Pancreas (tissue), 10 donors: ENCODE measurements around the gene IL4R. TPM values are rescaled to one million over a fixed set of nuclear protein-coding genes. Genes with fewer than 3 reads are reported as not detected.
A peak's percentile ranks its signal among the peaks of the same experiment; 100 is the strongest.

Experiments
- ATAC-seq, 4 donors: fragments of 200-7000 bp; cut with Tn5 transposase; one replicate each; pipeline versions ENCODE4 v1.8.0 to v1.9.1; 2020; ENCODE audit warnings: mild to moderate bottlenecking in 4 of 4, moderate library complexity in 4 of 4
- DNase-seq, 6 donors: peaks; one replicate each; pipeline ENCODE4 v3.0.0-alpha.2; 2020
- FAIRE-seq: peaks from 2 replicates; lab custom pipeline; 2012; peaks lifted over from hg19 to GRCh38; lab: Jason Lieb, UNC
- H3K27ac ChIP-seq, 4 donors: fragments of 200-600 bp; sonication (generic); 1 replicate in 3 of 4; 2 replicates in 1 of 4; pipeline versions ENCODE4 v1.5.0 to v1.8.0; 2020
- H3K27me3 ChIP-seq, 4 donors: fragments of 200-600 bp; one replicate each; pipeline ENCODE4 v1.8.0; 2021
- H3K36me3 ChIP-seq, 3 donors: fragments of 200-600 bp; sonication (generic) in 1 of 3; one replicate each; pipeline versions ENCODE4 v1.5.0 to v1.8.0; 2020 to 2021
- H3K4me1 ChIP-seq, 3 donors: fragments of 200-600 bp; one replicate each; pipeline ENCODE4 v1.8.0; 2021
- H3K4me3 ChIP-seq, 4 donors: fragments of 200-600 bp; sonication (generic) in 2 of 4; one replicate each; pipeline versions ENCODE4 v1.5.0 to v1.8.0; 2020 to 2021
- H3K9me3 ChIP-seq, 4 donors: fragments of 200-600 bp; one replicate each; pipeline ENCODE4 v1.8.0; 2021
- WGBS, 2 donors: extraction: QIAGEN DNeasy Blood & Tissue Kit; methylation state at CpG; one replicate each; pipeline ENCODE4 v1.1.7; 2013; 5-methylcytosine and 5-hydroxymethylcytosine counted together
- intact Hi-C, 3 donors: fragments of 100-400 bp; cut with DNase I; formaldehyde crosslinking; loops; one replicate each; pipeline versions ENCODE4 v1.11.1 to v1.14.2; 2022
- polyA plus RNA-seq, 2 donors: library from polyadenylated mRNA; stranded (reverse); fragments of 200-250 nt; gene quantifications; one replicate each; pipeline ENCODE4 v1.2.3, GENCODE V29; 2013
- total RNA-seq, 6 donors: library from RNA; stranded (reverse); fragmentation: NEBNext Ultra II Directional in 4 of 6; extraction: Animal tissue kit (Norgen Biotek cat#: 25700) in 4 of 6; gene quantifications; one replicate each; pipeline versions ENCODE4 v1.2.1 to v1.2.4, GENCODE V29; 2021 to 2023
- TF ChIP-seq, protein P1 (sequence below), 4 donors: fragments of 200-600 bp; sonication (generic) in 3 of 4; IDR thresholded peaks; one replicate each; pipeline versions ENCODE4 v1.5.0 to v1.8.0; 2021; ENCODE audit warnings: antibody characterized with exemption in 4 of 4
- donor health status: healthy with polysubstance abuse.
- donor health status: DM: no; HTN: no; CAD: no; lungs with moderate emphysema.
- donor health status: DM: no; HTN: no; CAD: no.
- donor health status: control.
- donor health status: control.
- donor health status: Bipolar disorder and iron deficiency.
- donor health status: DM: yes; HTN: yes; CAD: no.
- donor health status: DM: no; HTN: no; CAD: no.
- donor health status: DM: no; HTN: no; CAD: no.
- donor health status: DM: yes; HTN: yes; CAD: no.

The IL4R gene
- total and polyA plus RNA-seq, 8 donors, result 16.0 to 58.7 (median 30.3) TPM

- 79 to 87% methylated on average over 13 of the region's 13 CpGs for WGBS, 2 donors
- ATAC-seq (no peak), FAIRE-seq (no peak)
Measured at GRCh38 chr16:27323781-27324561, 10.2 kb downstream of the IL4R start.

DNA sequence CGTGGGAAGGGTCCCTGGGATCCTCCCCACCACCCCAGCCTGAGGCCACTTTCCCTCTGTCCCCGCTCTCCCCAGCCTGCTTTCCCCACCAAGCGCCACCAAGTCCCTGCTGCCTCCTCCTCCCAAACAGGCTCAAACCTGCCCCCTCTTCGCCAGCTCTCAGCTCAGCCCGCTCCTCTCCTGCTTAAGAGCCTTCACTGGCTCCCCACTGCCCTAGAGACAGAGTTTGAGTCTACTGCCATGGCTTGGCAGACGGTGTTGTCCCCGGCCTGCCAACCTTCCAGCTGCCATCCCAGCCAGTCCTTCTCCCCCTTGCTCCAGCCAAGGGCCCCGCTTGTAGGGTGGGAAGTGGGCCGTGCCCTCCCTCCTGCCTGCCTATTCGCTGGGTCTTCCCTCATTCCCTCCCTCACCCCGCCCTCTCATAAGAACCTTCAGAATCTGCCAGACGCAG lies 11.1 kb downstream of the IL4R start:
- no peak for FAIRE-seq
- H3K27ac ChIP-seq, result peak overlapping the region in 2 of 4 donors; percentile 89 to 94
- WGBS, 2 donors, result 82 to 93% methylated on average over 11 to 12 of the region's 12 CpGs
- TF ChIP-seq, protein P1, sequence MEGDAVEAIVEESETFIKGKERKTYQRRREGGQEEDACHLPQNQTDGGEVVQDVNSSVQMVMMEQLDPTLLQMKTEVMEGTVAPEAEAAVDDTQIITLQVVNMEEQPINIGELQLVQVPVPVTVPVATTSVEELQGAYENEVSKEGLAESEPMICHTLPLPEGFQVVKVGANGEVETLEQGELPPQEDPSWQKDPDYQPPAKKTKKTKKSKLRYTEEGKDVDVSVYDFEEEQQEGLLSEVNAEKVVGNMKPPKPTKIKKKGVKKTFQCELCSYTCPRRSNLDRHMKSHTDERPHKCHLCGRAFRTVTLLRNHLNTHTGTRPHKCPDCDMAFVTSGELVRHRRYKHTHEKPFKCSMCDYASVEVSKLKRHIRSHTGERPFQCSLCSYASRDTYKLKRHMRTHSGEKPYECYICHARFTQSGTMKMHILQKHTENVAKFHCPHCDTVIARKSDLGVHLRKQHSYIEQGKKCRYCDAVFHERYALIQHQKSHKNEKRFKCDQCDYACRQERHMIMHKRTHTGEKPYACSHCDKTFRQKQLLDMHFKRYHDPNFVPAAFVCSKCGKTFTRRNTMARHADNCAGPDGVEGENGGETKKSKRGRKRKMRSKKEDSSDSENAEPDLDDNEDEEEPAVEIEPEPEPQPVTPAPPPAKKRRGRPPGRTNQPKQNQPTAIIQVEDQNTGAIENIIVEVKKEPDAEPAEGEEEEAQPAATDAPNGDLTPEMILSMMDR (IDR thresholded peaks at IDR 0.05), result no peak
- peak in 1 of 6 donors; percentile 51 for DNase-seq
- peaks cover 0 to 63% (median 10%) of the 10 kb centered on the region in 3 donors for H3K4me1 ChIP-seq
- no peak overlapping the region for H3K4me3 ChIP-seq
- no peaks in the 10 kb centered on the region for H3K36me3 ChIP-seq
- intact Hi-C loops, result no loop called here
- H3K9me3 ChIP-seq, result no peaks in the 10 kb centered on the region
- ATAC-seq, result no peak
- no peaks in the 10 kb centered on the region for H3K27me3 ChIP-seq

More at GRCh38 chr16:27323781-27324561, 10.2 kb downstream of the IL4R start:
- TF ChIP-seq, protein P1 (IDR thresholded peaks at IDR 0.05), result no peak
- Histone ChIP-seq H3K4me1 (peaks cover 0 to 63% (median 10%) of the 10 kb centered on the region in 3 donors), H3K9me3 (no peaks in the 10 kb centered on the region), H3K4me3 (no peak overlapping the region), H3K27ac (peak overlapping the region; percentile 41 to 94 (median 69)), H3K36me3 (no peaks in the 10 kb centered on the region), H3K27me3 (no peaks in the 10 kb centered on the region)
- peak in 1 of 6 donors; percentile 50 for DNase-seq
- intact Hi-C loops, result no loop called here

- FAIRE-seq, result no peak
- TF ChIP-seq, protein P1 (IDR thresholded peaks at IDR 0.05), result no peak
- H3K27me3 ChIP-seq, result no peaks in the 10 kb centered on the region
- peaks cover 0 to 62% (median 10%) of the 10 kb centered on the region in 3 donors for H3K4me1 ChIP-seq
- H3K9me3 ChIP-seq, result no peaks in the 10 kb centered on the region
- intact Hi-C loops, result no loop called here
- ATAC-seq, result no peak
- H3K4me3 ChIP-seq, result no peak overlapping the region
- peak overlapping the region; percentile 10 to 94 (median 72) for H3K27ac ChIP-seq
- peak in 1 of 6 donors; percentile 49 for DNase-seq
- no peaks in the 10 kb centered on the region for H3K36me3 ChIP-seq
- WGBS, 2 donors, result 92 to 94% methylated on average over 8 of the region's 8 CpGs
Measured at GRCh38 chr16:27325736-27326135, 12.0 kb downstream of the IL4R start.

GRCh38 chr16:27326251-27326650 lies 12.5 kb downstream of the IL4R start:
- DNase-seq, result peak in 1 of 6 donors; percentile 6
- WGBS, 2 donors, result 90 to 94% methylated on average over 6 of the region's 6 CpGs
- H3K36me3 ChIP-seq, result peaks cover 0 to under 1% (median 0%) of the 10 kb centered on the region in 3 donors

More at GRCh38 chr16:27326251-27326650, 12.5 kb downstream of the IL4R start:
- no peaks in the 10 kb centered on the region for H3K9me3 ChIP-seq
- no peak for FAIRE-seq
- H3K4me3 ChIP-seq, result no peak overlapping the region
- H3K4me1 ChIP-seq, result peaks cover 0 to 62% (median 10%) of the 10 kb centered on the region in 3 donors
- peak overlapping the region; percentile 56 to 94 (median 84) for H3K27ac ChIP-seq
- no peaks in the 10 kb centered on the region for H3K27me3 ChIP-seq
- TF ChIP-seq, protein P1 (IDR thresholded peaks at IDR 0.05), result no peak
- intact Hi-C loops, result no loop called here
- ATAC-seq, result no peak
